ENCODE data around the gene FAM114A2.

DNA sequence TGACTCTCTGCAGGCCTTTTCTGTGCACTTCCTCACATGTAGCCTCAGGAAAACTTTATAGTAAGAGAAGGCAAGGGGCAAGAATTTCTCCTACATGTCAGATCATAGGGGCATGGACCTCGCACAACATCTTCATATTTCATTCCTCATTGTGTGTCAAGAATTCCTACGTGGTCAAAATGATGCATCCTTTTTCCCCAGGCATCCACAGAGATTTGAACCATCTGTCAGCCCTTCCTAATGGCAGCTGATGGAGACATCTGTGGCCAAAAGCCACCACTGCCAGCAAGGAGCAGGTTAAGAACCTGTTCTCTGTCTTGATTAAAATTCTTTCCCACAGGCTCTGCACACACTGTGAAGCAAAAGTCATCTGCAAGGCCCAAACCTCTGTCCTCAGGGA lies 42.5 kb upstream of the FAM114A2 start:
- TF ChIP-seq POLR2A (IDR thresholded peaks at IDR 0.05) (no peak), CTCF (IDR thresholded peaks at IDR 0.05) (no peak)

All from heart left ventricle (tissue), 13 donors.